ENCODE measurements around the gene FBXO42. TPM values are rescaled to one million over a fixed set of nuclear protein-coding genes. Genes with fewer than 3 reads are reported as not detected.
A peak's percentile ranks its signal among the peaks of the same experiment; 100 is the strongest.
"Not testable (repeated sequence)": the region's sequence is repeated elsewhere in the genome, so short reads cannot be mapped to it uniquely, and the experiment has no call there.

The FBXO42 gene
- total and polyA plus RNA-seq, 5 donors from 2014 or later: 13.5 to 23.2 (median 21.7) TPM

DNA sequence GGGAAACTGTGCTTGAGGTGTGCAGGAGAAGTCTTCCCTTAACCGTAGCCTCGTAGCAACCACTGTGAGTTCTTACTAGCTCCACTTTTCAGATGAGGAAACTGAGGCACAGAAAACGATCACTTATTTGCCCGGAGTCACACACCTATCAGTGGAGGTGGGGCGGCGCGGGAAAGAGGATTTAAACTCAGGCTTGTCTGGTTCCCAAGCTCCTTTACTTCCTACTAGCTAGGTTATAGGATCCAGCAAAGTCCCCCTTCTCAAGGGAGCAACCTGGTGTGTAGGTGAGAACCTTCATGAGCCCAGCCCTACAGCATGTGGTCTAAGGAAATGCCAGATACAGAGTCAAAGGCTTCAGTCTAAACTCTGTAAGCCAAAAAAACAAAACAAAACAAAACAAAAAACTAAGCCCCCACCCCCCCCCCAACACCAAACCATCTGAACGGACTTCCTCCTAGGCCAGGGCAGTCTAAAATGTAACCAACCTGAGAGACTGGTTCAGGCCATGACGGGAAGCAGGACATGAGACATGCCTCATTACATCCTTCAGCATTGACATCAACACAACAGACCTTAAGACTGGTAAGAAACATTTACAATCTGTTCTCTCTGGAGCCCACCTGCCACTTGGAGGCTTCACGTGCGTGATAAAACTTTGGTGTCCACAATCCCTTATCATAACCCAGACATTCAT, 709 bp upstream of the FBXO42 start:
- Mint-ChIP-seq H3K4me3 (peak overlapping the region; percentile 89 to 99 (median 94)), H3K27ac (peak overlapping the region; percentile 53 to 96 (median 95)), H3K36me3 (no peaks in the 10 kb centered on the region), H3K4me1 (peaks cover 17 to 48% (median 25%) of the 10 kb centered on the region in 4 donors), H3K27me3 (no peaks in the 10 kb centered on the region), H3K9me3 (no peaks in the 10 kb centered on the region)
- Histone ChIP-seq H3K9me3 (ENCODE audit: control insufficient read depth in 2 of 2, low read length in 2 of 2) (no peaks in the 10 kb centered on the region), H3K4me1 (ENCODE audit: control insufficient read depth, insufficient read depth, low read length, poor library complexity, severe bottlenecking) (peaks cover 30% of the 10 kb centered on the region), H3K27me3 (ENCODE audit: control insufficient read depth, insufficient read depth, low read length) (no peaks in the 10 kb centered on the region), H3K27ac (ENCODE audit: insufficient read depth, low read length, poor library complexity, severe bottlenecking) (peak overlapping the region; percentile 86), H3K4me3 (ENCODE audit: low read depth, low read length) (peak overlapping the region; percentile 87), H3K36me3 (ENCODE audit: control insufficient read depth, insufficient read depth, low read length) (no peaks in the 10 kb centered on the region)
- peak in 1 of 3 donors; percentile 47 for DNase-seq
- ATAC-seq (ENCODE audit: low read depth in 2 of 2): no peak

GRCh38 chr1:16351456-16351993, 755 bp downstream of the FBXO42 start:
- H3K4me1 ChIP-seq (ENCODE audit: control insufficient read depth, insufficient read depth, low read length, poor library complexity, severe bottlenecking): peaks cover 30% of the 10 kb centered on the region
- no peaks in the 10 kb centered on the region for H3K36me3 ChIP-seq (ENCODE audit: control insufficient read depth, insufficient read depth, low read length)
- Mint-ChIP-seq H3K36me3 (no peaks in the 10 kb centered on the region), H3K4me1 (peaks cover 17 to 57% (median 29%) of the 10 kb centered on the region in 4 donors), H3K9me3 (no peaks in the 10 kb centered on the region), H3K27me3 (no peaks in the 10 kb centered on the region), H3K4me3 (peak overlapping the region; percentile 89 to 99 (median 94)), H3K27ac (peak overlapping the region; percentile 83 to 99 (median 96))
- DNase-seq (peak in 1 of 3 donors; percentile 18), ATAC-seq (ENCODE audit: low read depth in 2 of 2) (no peak)
- peak overlapping the region; percentile 81 for H3K4me3 ChIP-seq (ENCODE audit: low read depth, low read length)
- no peaks in the 10 kb centered on the region for H3K27me3 ChIP-seq (ENCODE audit: control insufficient read depth, insufficient read depth, low read length)
- H3K27ac ChIP-seq (ENCODE audit: insufficient read depth, low read length, poor library complexity, severe bottlenecking): peak overlapping the region; percentile 86
- H3K9me3 ChIP-seq (ENCODE audit: control insufficient read depth in 2 of 2, low read length in 2 of 2): no peaks in the 10 kb centered on the region

- no peaks in the 10 kb centered on the region for H3K36me3 Mint-ChIP-seq
- no peak for ATAC-seq (ENCODE audit: low read depth in 2 of 2)
Observed at GRCh38 chr1:16349847-16350406, 2.4 kb downstream of the FBXO42 start.

GRCh38 chr1:16348414-16349182, 3.7 kb downstream of the FBXO42 start:
- no peak for DNase-seq
- Mint-ChIP-seq H3K36me3 (no peaks in the 10 kb centered on the region), H3K27ac (no peak overlapping the region), H3K4me3 (peak overlapping the region in 2 of 4 donors; percentile 61 to 83), H3K4me1 (peaks cover 24 to 63% (median 35%) of the 10 kb centered on the region in 4 donors), H3K27me3 (no peaks in the 10 kb centered on the region), H3K9me3 (peaks cover 0 to 2% (median 0%) of the 10 kb centered on the region in 7 donors)
- Histone ChIP-seq H3K27me3 (ENCODE audit: control insufficient read depth, insufficient read depth, low read length) (no peaks in the 10 kb centered on the region), H3K36me3 (ENCODE audit: control insufficient read depth, insufficient read depth, low read length) (no peaks in the 10 kb centered on the region), H3K4me3 (ENCODE audit: low read depth, low read length) (no peak overlapping the region), H3K27ac (ENCODE audit: insufficient read depth, low read length, poor library complexity, severe bottlenecking) (no peak overlapping the region), H3K4me1 (ENCODE audit: control insufficient read depth, insufficient read depth, low read length, poor library complexity, severe bottlenecking) (peaks cover 30% of the 10 kb centered on the region), H3K9me3 (ENCODE audit: control insufficient read depth in 2 of 2, low read length in 2 of 2) (no peaks in the 10 kb centered on the region)
- ATAC-seq (ENCODE audit: low read depth in 2 of 2): no peak

More at GRCh38 chr1:16349847-16350406, 2.4 kb downstream of the FBXO42 start:
- H3K27me3 ChIP-seq (ENCODE audit: control insufficient read depth, insufficient read depth, low read length): no peaks in the 10 kb centered on the region
- Mint-ChIP-seq H3K4me1 (peaks cover 24 to 65% (median 35%) of the 10 kb centered on the region in 4 donors), H3K27me3 (no peaks in the 10 kb centered on the region), H3K27ac (peak overlapping the region in 2 of 3 donors; percentile 26 to 56), H3K4me3 (peak overlapping the region; percentile 28 to 96 (median 58)), H3K9me3 (peaks cover 0 to 2% (median 0%) of the 10 kb centered on the region in 7 donors)
- H3K27ac ChIP-seq (ENCODE audit: insufficient read depth, low read length, poor library complexity, severe bottlenecking): no peak overlapping the region
- no peak for DNase-seq
- H3K9me3 ChIP-seq (ENCODE audit: control insufficient read depth in 2 of 2, low read length in 2 of 2): no peaks in the 10 kb centered on the region
- no peaks in the 10 kb centered on the region for H3K36me3 ChIP-seq (ENCODE audit: control insufficient read depth, insufficient read depth, low read length)
- peak overlapping the region; percentile 12 for H3K4me3 ChIP-seq (ENCODE audit: low read depth, low read length)
- H3K4me1 ChIP-seq (ENCODE audit: control insufficient read depth, insufficient read depth, low read length, poor library complexity, severe bottlenecking): peaks cover 30% of the 10 kb centered on the region

- not testable (repeated sequence) for DNase-seq; H3K27ac Mint-ChIP-seq; H3K27ac ChIP-seq (ENCODE audit: insufficient read depth, low read length, poor library complexity, severe bottlenecking); H3K27me3 Mint-ChIP-seq; H3K4me3 ChIP-seq (ENCODE audit: low read depth, low read length); H3K9me3 Mint-ChIP-seq; H3K4me3 Mint-ChIP-seq; H3K36me3 Mint-ChIP-seq; ATAC-seq (ENCODE audit: low read depth in 2 of 2); H3K9me3 ChIP-seq (ENCODE audit: control insufficient read depth in 2 of 2, low read length in 2 of 2); H3K27me3 ChIP-seq (ENCODE audit: control insufficient read depth, insufficient read depth, low read length); H3K4me1 ChIP-seq (ENCODE audit: control insufficient read depth, insufficient read depth, low read length, poor library complexity, severe bottlenecking); H3K36me3 ChIP-seq (ENCODE audit: control insufficient read depth, insufficient read depth, low read length)
- H3K4me1 Mint-ChIP-seq: peaks cover 6 to 35% (median 18%) of the 10 kb centered on the region in 4 donors
Observed at GRCh38 chr1:16343276-16343675, 9.0 kb downstream of the FBXO42 start.

GRCh38 chr1:16342331-16343062, 9.8 kb downstream of the FBXO42 start:
- Histone ChIP-seq H3K4me3 (ENCODE audit: low read depth, low read length) (no peak overlapping the region), H3K36me3 (ENCODE audit: control insufficient read depth, insufficient read depth, low read length) (peaks cover 4% of the 10 kb centered on the region), H3K27ac (ENCODE audit: insufficient read depth, low read length, poor library complexity, severe bottlenecking) (no peak overlapping the region), H3K27me3 (ENCODE audit: control insufficient read depth, insufficient read depth, low read length) (no peaks in the 10 kb centered on the region), H3K4me1 (ENCODE audit: control insufficient read depth, insufficient read depth, low read length, poor library complexity, severe bottlenecking) (no peaks in the 10 kb centered on the region), H3K9me3 (ENCODE audit: control insufficient read depth in 2 of 2, low read length in 2 of 2) (no peaks in the 10 kb centered on the region)
- Mint-ChIP-seq H3K36me3 (peaks cover 3% of the 10 kb centered on the region), H3K4me3 (no peak overlapping the region), H3K27ac (no peak overlapping the region), H3K4me1 (peaks cover 6 to 30% (median 14%) of the 10 kb centered on the region in 4 donors), H3K27me3 (no peaks in the 10 kb centered on the region), H3K9me3 (peaks cover 0 to 2% (median 0%) of the 10 kb centered on the region in 7 donors)
- DNase-seq (no peak), ATAC-seq (ENCODE audit: low read depth in 2 of 2) (no peak)

GRCh38 chr1:16340673-16341072, 11.6 kb downstream of the FBXO42 start:
- no peaks in the 10 kb centered on the region for H3K27me3 ChIP-seq (ENCODE audit: control insufficient read depth, insufficient read depth, low read length)
- H3K9me3 Mint-ChIP-seq: no peaks in the 10 kb centered on the region
- H3K36me3 Mint-ChIP-seq: peaks cover 7% of the 10 kb centered on the region
- H3K4me3 Mint-ChIP-seq: no peak overlapping the region
- no peak overlapping the region for H3K27ac Mint-ChIP-seq
- H3K36me3 ChIP-seq (ENCODE audit: control insufficient read depth, insufficient read depth, low read length): peaks cover 4% of the 10 kb centered on the region
- DNase-seq: no peak
- H3K27me3 Mint-ChIP-seq: no peaks in the 10 kb centered on the region
- H3K9me3 ChIP-seq (ENCODE audit: control insufficient read depth in 2 of 2, low read length in 2 of 2): no peaks in the 10 kb centered on the region
- H3K27ac ChIP-seq (ENCODE audit: insufficient read depth, low read length, poor library complexity, severe bottlenecking): no peak overlapping the region
- ATAC-seq (ENCODE audit: low read depth in 2 of 2): no peak
- H3K4me1 ChIP-seq (ENCODE audit: control insufficient read depth, insufficient read depth, low read length, poor library complexity, severe bottlenecking): no peaks in the 10 kb centered on the region
- no peak overlapping the region for H3K4me3 ChIP-seq (ENCODE audit: low read depth, low read length)
- H3K4me1 Mint-ChIP-seq: peaks cover 4 to 27% (median 12%) of the 10 kb centered on the region in 4 donors

Measured in CD4-positive, CD25-positive, alpha-beta regulatory T cell (primary cell).